ENCODE results near the gene GASK1B. TPM values are rescaled to one million over a fixed set of nuclear protein-coding genes. Genes with fewer than 3 reads are reported as not detected.

Gene GASK1B
- total RNA-seq, 1 experiment from 2014 or later: 1.3 TPM

DNA sequence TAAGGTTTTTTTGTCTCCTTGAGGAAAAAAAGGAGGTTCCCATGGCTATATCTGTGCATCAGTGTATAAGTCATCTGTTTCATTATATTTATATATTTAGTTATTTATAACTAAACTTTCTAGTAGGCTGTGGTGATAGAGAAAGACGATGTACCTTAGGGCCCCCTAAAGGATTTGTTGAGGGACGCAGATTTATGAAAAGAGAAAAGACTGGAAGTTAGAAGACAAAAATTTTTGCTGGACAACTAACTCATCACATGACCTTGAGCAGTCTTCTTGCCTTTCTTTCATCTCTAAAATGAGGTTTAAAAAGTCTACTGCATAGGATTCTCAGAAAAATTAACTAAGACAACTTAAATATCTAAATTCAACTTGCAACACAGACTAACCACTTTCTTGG, 6.1 kb downstream of the GASK1B start:
- Histone ChIP-seq H3K4me2 (ENCODE audit: low read length) (no peak overlapping the region), H3K4me3 (replicated peaks in 1 of 2; ENCODE audit: low read depth in 1 of 2, low read length in 2 of 2) (no peak overlapping the region), H3K9me2 (ENCODE audit: insufficient read depth) (no peaks in the 10 kb centered on the region), H4K20me1 (ENCODE audit: insufficient read depth) (no peaks in the 10 kb centered on the region), H3K4me1 (ENCODE audit: control insufficient read depth in 1 of 2, insufficient read depth in 2 of 2, low read length in 2 of 2) (peaks cover 0 to 16% of the 10 kb centered on the region in 2 experiments; a peak in 2 of 4 replicates), H3K27me3 (ENCODE audit: insufficient read depth, low read length) (no peaks in the 10 kb centered on the region), H3K9me3 (ENCODE audit: control insufficient read depth in 1 of 2, insufficient read depth in 1 of 2, low read depth in 1 of 2, low read length in 2 of 2) (no peaks in the 10 kb centered on the region), H3K27ac (ENCODE audit: low read depth, low read length) (no peak overlapping the region), H3K79me2 (ENCODE audit: insufficient read depth, low read length) (no peaks in the 10 kb centered on the region), H2AFZ (ENCODE audit: low read depth, low read length, poor library complexity, severe bottlenecking) (peak overlapping the region; percentile 88), H3K9ac (ENCODE audit: low read length) (no peak overlapping the region), H3K36me3 (ENCODE audit: control insufficient read depth in 1 of 2, insufficient read depth in 2 of 2, low read length in 2 of 2) (no peaks in the 10 kb centered on the region)
- intact Hi-C loops (cut with micrococcal nuclease): no loop called here
- no peak for TF ChIP-seq CEBPB (IDR thresholded peaks at IDR 0.05; ENCODE audit: low read depth)
- TF ChIP-seq SIN3A (IDR thresholded peaks at IDR 0.05; ENCODE audit: low read depth): no peak
- TF ChIP-seq, protein P1, sequence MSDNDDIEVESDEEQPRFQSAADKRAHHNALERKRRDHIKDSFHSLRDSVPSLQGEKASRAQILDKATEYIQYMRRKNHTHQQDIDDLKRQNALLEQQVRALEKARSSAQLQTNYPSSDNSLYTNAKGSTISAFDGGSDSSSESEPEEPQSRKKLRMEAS (IDR thresholded peaks at IDR 0.05): no peak
- no peak for TF ChIP-seq TCF7L2 (IDR thresholded peaks at IDR 0.05; ENCODE audit: borderline replicate concordance, extremely low read depth, insufficient read depth, insufficient read length)
- no peak for TF ChIP-seq ZFX (IDR thresholded peaks at IDR 0.05)
- TF ChIP-seq, protein P2, sequence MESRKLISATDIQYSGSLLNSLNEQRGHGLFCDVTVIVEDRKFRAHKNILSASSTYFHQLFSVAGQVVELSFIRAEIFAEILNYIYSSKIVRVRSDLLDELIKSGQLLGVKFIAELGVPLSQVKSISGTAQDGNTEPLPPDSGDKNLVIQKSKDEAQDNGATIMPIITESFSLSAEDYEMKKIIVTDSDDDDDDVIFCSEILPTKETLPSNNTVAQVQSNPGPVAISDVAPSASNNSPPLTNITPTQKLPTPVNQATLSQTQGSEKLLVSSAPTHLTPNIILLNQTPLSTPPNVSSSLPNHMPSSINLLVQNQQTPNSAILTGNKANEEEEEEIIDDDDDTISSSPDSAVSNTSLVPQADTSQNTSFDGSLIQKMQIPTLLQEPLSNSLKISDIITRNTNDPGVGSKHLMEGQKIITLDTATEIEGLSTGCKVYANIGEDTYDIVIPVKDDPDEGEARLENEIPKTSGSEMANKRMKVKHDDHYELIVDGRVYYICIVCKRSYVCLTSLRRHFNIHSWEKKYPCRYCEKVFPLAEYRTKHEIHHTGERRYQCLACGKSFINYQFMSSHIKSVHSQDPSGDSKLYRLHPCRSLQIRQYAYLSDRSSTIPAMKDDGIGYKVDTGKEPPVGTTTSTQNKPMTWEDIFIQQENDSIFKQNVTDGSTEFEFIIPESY (IDR thresholded peaks at IDR 0.05; ENCODE audit: extremely low read depth, insufficient replicate concordance, low read length): no peak
- no peak for TF ChIP-seq EZH2phosphoT487 (IDR thresholded peaks at IDR 0.05; ENCODE audit: borderline replicate concordance)
- TF ChIP-seq SP1 (IDR thresholded peaks at IDR 0.05; ENCODE audit: low read depth): no peak
- ATAC-seq: no peak
- ChIA-PET POLR2A (no interaction called here), RAD21 (ENCODE audit: low non-redundant PET in 1 of 2, low total read pairs in 2 of 2, uncharacterized antibody in 2 of 2, unreplicated experiment in 2 of 2) (no interaction called here), CTCF (no interaction called here)
- no TSS peak for BruUV-seq (replicated peaks)
- no peak for DNase-seq (ENCODE audit: low read depth, low spot score)

DNA sequence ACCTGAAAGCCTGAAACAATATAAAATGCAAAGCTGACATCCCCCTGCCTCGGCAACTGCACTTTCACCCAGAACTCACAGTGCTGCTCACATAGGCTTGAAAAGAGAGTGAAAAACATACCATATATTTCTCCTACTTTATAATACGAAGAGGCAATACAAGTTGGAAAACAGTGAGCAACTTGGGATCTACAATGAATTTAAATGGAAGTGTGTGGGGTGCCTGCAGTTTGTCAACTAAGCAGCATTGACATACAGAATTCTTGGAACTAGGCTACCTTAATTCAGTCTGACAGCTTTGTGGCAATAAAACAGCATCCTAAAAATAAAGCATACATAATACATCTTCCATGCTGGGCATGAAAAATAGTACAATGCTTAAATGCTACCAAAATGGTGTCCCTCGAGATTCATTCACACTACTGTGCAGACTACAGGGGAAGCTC, 8.0 kb downstream of the GASK1B start:
- no peak for TF ChIP-seq SP1 (IDR thresholded peaks at IDR 0.05; ENCODE audit: low read depth)
- TF ChIP-seq CBX3 (IDR thresholded peaks at IDR 0.05; ENCODE audit: low read depth): no peak
- no peak for TF ChIP-seq SIN3A (IDR thresholded peaks at IDR 0.05; ENCODE audit: low read depth)
- no peak for TF ChIP-seq ZFX (IDR thresholded peaks at IDR 0.05)
- TF ChIP-seq RAD21 (IDR thresholded peaks at IDR 0.05; ENCODE audit: low read depth): no peak
- no peak for TF ChIP-seq TCF7L2 (IDR thresholded peaks at IDR 0.05; ENCODE audit: borderline replicate concordance, extremely low read depth, insufficient read depth, insufficient read length)
- no peak for TF ChIP-seq EGR1 (IDR thresholded peaks at IDR 0.05; ENCODE audit: low read depth)
- no peak for TF ChIP-seq YY1 (IDR thresholded peaks at IDR 0.05; ENCODE audit: extremely low read depth, insufficient replicate concordance, low read depth, low read length)
- no peak for TF ChIP-seq EZH2phosphoT487 (IDR thresholded peaks at IDR 0.05; ENCODE audit: borderline replicate concordance)
- TF ChIP-seq, protein P1 (IDR thresholded peaks at IDR 0.05): no peak
- TF ChIP-seq, protein P3, sequence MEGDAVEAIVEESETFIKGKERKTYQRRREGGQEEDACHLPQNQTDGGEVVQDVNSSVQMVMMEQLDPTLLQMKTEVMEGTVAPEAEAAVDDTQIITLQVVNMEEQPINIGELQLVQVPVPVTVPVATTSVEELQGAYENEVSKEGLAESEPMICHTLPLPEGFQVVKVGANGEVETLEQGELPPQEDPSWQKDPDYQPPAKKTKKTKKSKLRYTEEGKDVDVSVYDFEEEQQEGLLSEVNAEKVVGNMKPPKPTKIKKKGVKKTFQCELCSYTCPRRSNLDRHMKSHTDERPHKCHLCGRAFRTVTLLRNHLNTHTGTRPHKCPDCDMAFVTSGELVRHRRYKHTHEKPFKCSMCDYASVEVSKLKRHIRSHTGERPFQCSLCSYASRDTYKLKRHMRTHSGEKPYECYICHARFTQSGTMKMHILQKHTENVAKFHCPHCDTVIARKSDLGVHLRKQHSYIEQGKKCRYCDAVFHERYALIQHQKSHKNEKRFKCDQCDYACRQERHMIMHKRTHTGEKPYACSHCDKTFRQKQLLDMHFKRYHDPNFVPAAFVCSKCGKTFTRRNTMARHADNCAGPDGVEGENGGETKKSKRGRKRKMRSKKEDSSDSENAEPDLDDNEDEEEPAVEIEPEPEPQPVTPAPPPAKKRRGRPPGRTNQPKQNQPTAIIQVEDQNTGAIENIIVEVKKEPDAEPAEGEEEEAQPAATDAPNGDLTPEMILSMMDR (IDR thresholded peaks at IDR 0.05 in 2 of 3, conservative IDR thresholded peaks at IDR 0.05 in 1 of 3; ENCODE audit: borderline replicate concordance in 1 of 3, insufficient read depth in 1 of 3, low read depth in 2 of 3, low read length in 2 of 3): no peak
- Histone ChIP-seq H3K4me2 (ENCODE audit: low read length) (no peak overlapping the region), H3K9me2 (ENCODE audit: insufficient read depth) (no peaks in the 10 kb centered on the region), H3K27ac (ENCODE audit: low read depth, low read length) (no peak overlapping the region), H3K4me1 (ENCODE audit: control insufficient read depth in 1 of 2, insufficient read depth in 2 of 2, low read length in 2 of 2) (peaks cover 3 to 27% of the 10 kb centered on the region in 2 experiments; a peak in 2 of 4 replicates), H2AFZ (ENCODE audit: low read depth, low read length, poor library complexity, severe bottlenecking) (no peak overlapping the region), H3K36me3 (ENCODE audit: control insufficient read depth in 1 of 2, insufficient read depth in 2 of 2, low read length in 2 of 2) (no peaks in the 10 kb centered on the region), H4K20me1 (ENCODE audit: insufficient read depth) (no peaks in the 10 kb centered on the region), H3K79me2 (ENCODE audit: insufficient read depth, low read length) (no peaks in the 10 kb centered on the region), H3K9ac (ENCODE audit: low read length) (no peak overlapping the region), H3K9me3 (ENCODE audit: control insufficient read depth in 1 of 2, insufficient read depth in 1 of 2, low read depth in 1 of 2, low read length in 2 of 2) (no peaks in the 10 kb centered on the region), H3K27me3 (ENCODE audit: insufficient read depth, low read length) (no peaks in the 10 kb centered on the region), H3K4me3 (replicated peaks in 1 of 2; ENCODE audit: low read depth in 1 of 2, low read length in 2 of 2) (no peak overlapping the region)
- DNase-seq (ENCODE audit: low read depth, low spot score) (no peak), ATAC-seq (no peak)
- intact Hi-C loops (cut with micrococcal nuclease): loop anchor here (5.0 kb wide), 1 partner anchor 72 kb away; no protein-coding TSS in a partner anchor
- BruUV-seq (replicated peaks): no TSS peak
- CTCF ChIA-PET: no interaction called here
- RAD21 ChIA-PET (ENCODE audit: low non-redundant PET in 1 of 2, low total read pairs in 2 of 2, uncharacterized antibody in 2 of 2, unreplicated experiment in 2 of 2): no interaction called here
- POLR2A ChIA-PET: no interaction called here

Data from HCT116 (cell line).